ENCODE measurements around the gene TMEM185B.

DNA sequence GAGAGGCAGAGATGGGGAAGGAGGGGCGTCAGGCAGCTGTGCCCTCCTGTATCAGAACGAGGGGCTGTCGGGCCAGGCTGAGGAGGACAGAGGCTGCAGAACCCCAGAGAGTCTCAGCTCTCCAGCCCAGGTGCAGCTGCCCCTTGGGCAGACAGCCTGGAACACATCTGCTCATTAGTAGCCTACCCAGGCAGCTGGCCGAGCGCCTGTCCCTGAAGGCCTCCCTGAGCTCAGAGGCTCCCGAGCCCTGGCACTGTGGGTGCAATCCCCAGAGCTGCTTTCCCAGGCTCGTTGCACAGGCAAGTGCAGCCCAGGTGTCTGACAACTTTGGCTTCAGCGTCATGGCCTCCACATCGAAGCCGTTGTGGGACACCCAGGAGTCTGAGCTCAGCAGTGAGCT is 13.1 kb upstream of the TMEM185B start:
- TF ChIP-seq, protein P1, sequence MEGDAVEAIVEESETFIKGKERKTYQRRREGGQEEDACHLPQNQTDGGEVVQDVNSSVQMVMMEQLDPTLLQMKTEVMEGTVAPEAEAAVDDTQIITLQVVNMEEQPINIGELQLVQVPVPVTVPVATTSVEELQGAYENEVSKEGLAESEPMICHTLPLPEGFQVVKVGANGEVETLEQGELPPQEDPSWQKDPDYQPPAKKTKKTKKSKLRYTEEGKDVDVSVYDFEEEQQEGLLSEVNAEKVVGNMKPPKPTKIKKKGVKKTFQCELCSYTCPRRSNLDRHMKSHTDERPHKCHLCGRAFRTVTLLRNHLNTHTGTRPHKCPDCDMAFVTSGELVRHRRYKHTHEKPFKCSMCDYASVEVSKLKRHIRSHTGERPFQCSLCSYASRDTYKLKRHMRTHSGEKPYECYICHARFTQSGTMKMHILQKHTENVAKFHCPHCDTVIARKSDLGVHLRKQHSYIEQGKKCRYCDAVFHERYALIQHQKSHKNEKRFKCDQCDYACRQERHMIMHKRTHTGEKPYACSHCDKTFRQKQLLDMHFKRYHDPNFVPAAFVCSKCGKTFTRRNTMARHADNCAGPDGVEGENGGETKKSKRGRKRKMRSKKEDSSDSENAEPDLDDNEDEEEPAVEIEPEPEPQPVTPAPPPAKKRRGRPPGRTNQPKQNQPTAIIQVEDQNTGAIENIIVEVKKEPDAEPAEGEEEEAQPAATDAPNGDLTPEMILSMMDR (conservative IDR thresholded peaks at IDR 0.05 in 1 of 2, IDR thresholded peaks at IDR 0.05 in 1 of 2; ENCODE audit: low read depth in 1 of 2, low read length in 2 of 2): no peak
- no peak for TF ChIP-seq EZH2 (IDR thresholded peaks at IDR 0.05; ENCODE audit: low read length, missing control alignments)

Data from fibroblast of lung (primary cell).